Progenitor cell of endocrine pancreas (in vitro differentiated cells): Measurements from ENCODE around the gene DBH. TPM values are rescaled to one million over a fixed set of nuclear protein-coding genes. Genes with fewer than 3 reads are reported as not detected.

Source experiments
- DNase-seq: peaks from one replicate; pipeline ENCODE4 v3.0.0; 2021; ENCODE audit warnings: low spot score; ENCODE audit not compliant: unreplicated experiment
- H3K27ac Mint-ChIP-seq: 2 replicates; pipeline ENCODE4 v1.8.0; 2021; ENCODE audit warnings: mild to moderate bottlenecking, moderate library complexity, mixed read lengths
- H3K27me3 Mint-ChIP-seq: 2 replicates; pipeline ENCODE4 v1.8.0; 2021; ENCODE audit warnings: mixed read lengths
- H3K36me3 Mint-ChIP-seq: 2 replicates; pipeline ENCODE4 v1.8.0; 2022; ENCODE audit warnings: mixed read lengths; ENCODE audit not compliant: insufficient read depth
- H3K4me1 Mint-ChIP-seq: 2 replicates; pipeline ENCODE4 v1.8.0; 2021; ENCODE audit warnings: low read depth, mixed read lengths
- H3K4me3 Mint-ChIP-seq: 2 replicates; pipeline ENCODE4 v1.8.0; 2021; ENCODE audit warnings: low read depth, mild to moderate bottlenecking, moderate library complexity, mixed read lengths
- H3K9me3 Mint-ChIP-seq: 2 replicates; pipeline ENCODE4 v1.8.0; 2021; ENCODE audit warnings: low read depth, mixed read lengths
- CTCF ChIP-seq: fragments of 200-600 bp; sonication (generic); IDR thresholded peaks from one replicate; pipeline ENCODE4 v1.5.0; 2021; ENCODE audit warnings: antibody characterized with exemption, mild to moderate bottlenecking; ENCODE audit not compliant: unreplicated experiment
- total RNA-seq: library from RNA; stranded (reverse); gene quantifications from 2 replicates; pipeline ENCODE4 v1.2.1, GENCODE V29; 2021

DBH gene
- total RNA-seq, 1 donor from 2014 or later: not detected

GRCh38 chr9:133708246-133709014 lies 72.3 kb downstream of the DBH start:
- peaks cover 7% of the 10 kb centered on the region for H3K27me3 Mint-ChIP-seq
- H3K27ac Mint-ChIP-seq: no peak overlapping the region
- peaks cover 3% of the 10 kb centered on the region for H3K4me1 Mint-ChIP-seq
- H3K36me3 Mint-ChIP-seq: no peaks in the 10 kb centered on the region
- DNase-seq: no peak
- no peak for TF ChIP-seq CTCF
- no peaks in the 10 kb centered on the region for H3K9me3 Mint-ChIP-seq
- no peak overlapping the region for H3K4me3 Mint-ChIP-seq

Other genes starting within 250 kb of the DBH start
- 30.3 and 30.9 TPM in 2 replicates for gene REXO4, start 218.4 kb upstream of the DBH start, total RNA-seq
- gene ADAMTS13, start 214.0 kb upstream of the DBH start, total RNA-seq: 16.0 and 17.8 TPM in 2 replicates
- 55.6 and 56.2 TPM in 2 replicates for gene CACFD1, start 176.4 kb upstream of the DBH start, total RNA-seq
- gene SLC2A6, start 157.3 kb upstream of the DBH start, total RNA-seq: 4.7 and 5.2 TPM in 2 replicates
- not detected in 2 replicates for gene MYMK, start 111.4 kb upstream of the DBH start, total RNA-seq
- gene ADAMTSL2, start 101.7 kb upstream of the DBH start, total RNA-seq: 0.07 and 0.14 TPM in 2 replicates
- not detected in 2 replicates for gene FAM163B, start 27.0 kb upstream of the DBH start, total RNA-seq
- 4.2 and 5.1 TPM in 2 replicates for gene SARDH, start 102.0 kb downstream of the DBH start, total RNA-seq